Anterior cingulate cortex (tissue), 58 donors: Measurements from ENCODE around the gene THPO.

ENCODE experiments used
- DNase-seq, 58 donors: peaks; one replicate each; lab custom pipeline; 2025; lab: John Stamatoyannopoulos, UW

THPO gene

DNA sequence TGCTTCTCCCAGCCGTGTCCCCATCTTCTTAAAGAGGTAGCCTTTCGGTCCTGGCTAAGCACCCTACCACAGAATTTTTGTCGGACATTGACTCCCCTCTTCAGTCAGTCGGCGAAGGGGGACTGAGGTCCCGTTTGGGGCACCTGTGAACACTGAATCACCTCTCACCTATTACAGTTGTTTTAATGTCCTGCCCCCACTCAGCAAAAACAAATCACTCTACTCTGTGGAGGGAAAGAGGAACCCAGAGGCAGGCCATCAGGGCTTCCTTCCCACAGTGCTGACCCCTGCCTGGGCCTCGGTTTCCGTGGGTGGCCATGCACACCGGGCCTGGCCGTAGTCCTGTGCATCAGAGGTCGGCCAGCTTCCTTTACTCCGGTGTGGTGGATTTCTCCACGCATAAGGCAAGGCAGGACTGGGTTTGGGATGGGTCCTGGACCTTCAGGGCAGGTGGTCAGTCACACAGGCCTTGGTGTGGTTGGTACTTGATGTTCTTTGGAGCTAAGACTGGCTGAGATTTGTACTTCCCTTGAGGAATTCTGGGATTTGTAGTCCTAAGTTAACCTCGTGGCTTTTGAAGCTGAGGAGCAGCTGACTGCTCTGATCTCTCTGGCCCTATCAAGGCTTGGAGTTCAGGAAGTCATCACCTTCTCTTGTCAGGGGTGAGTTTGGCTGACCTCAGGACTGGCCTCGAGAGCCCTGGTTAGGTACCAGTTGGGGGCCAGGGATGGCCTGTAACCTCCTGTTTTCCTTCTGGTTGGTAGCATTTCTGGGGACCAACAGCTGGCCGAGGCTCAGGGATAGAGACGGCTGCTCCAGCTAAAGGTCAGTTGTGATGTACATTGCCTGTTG, 41.2 kb downstream of the THPO start:
- DNase-seq = peak in 31 of 58 donors; percentile 32 to 83 (median 57)

DNA sequence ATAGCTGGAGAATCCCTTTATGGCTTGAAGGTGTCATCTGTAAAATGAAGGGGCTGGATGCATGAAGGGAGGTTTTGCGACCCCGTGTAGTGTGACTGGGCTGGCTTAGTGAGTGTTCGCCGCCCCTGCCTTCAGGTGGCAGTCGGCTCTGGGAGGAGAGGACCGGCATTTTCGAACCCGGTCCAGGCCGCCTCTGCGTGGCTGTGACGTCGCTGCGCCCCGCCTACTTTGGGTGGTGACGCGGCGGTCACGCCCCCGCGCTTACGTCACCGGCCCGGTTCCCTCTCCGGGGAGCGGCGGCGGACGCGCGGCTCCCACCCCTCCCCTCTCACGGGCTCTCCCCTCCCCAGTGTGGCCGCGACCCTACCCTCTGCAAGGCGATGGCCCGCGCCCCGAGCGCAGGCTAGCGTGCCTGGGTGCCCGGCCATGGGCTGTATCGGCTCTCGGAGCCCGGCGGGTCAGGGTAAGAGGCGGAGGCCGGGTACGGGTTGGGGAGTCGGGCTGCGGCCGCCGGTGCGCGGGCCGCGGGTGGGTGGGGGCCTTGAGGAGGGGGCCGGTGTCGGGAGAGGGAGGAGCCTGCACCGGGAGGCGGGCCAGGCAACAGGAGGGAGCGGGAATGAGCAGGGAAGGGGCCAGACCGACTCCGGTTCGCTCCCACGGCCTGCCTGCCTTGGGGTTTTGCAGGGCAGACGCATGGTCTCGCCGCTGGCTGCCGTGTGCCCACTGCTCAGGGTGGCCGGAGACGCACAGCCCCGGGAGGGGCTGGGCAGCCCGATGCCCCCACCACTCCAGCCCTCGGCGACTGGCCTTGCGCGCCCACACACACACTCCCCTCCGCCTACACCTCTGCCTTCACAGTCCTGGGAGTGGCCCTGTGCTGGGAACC, 42.1 kb downstream of the THPO start:
- peak; percentile 33 to 95 (median 83) for DNase-seq

DNA sequence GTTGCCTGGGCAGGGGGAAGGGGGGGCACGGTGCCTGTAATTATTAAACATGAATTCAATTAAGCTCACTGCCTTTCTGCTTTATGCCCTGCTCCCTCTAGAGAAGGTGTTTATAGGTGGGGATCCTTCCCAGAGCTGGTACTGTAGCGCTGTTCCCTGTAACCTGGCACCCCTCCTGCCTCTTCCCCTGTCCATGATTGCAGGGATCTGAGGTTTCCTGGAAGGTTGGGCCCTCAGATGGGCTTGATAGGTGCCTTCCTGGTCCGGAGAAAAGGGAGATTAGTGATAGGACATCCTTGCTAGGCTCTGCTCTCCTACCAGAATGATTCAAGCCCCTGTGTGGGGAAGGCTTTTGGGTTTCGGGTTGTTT, 42.7 kb downstream of the THPO start:
- no peak for DNase-seq

DNA sequence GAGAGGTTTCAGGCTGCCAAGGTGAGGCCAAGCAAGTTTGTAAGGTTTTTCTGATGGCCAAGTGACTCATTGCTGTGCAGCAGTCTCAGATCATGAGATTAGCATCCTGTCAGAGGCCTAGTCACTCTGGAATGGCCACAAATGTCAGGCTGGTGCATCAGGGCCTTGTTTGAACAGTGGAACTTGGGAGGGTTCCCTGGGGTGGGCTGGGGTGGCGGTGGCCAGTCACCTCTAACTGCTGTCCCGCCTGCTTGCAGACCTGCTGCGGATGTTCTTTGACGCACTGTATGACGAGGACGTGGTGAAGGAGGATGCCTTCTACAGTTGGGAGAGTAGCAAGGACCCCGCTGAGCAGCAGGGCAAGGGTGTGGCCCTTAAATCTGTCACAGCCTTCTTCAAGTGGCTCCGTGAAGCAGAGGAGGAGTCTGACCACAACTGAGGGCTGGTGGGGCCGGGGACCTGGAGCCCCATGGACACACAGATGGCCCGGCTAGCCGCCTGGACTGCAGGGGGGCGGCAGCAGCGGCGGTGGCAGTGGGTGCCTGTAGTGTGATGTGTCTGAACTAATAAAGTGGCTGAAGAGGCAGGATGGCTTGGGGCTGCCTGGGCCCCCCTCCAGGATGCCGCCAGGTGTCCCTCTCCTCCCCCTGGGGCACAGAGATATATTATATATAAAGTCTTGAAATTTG, 43.4 kb downstream of the THPO start:
- peak in 1 of 58 donors; percentile 6 for DNase-seq

DNA sequence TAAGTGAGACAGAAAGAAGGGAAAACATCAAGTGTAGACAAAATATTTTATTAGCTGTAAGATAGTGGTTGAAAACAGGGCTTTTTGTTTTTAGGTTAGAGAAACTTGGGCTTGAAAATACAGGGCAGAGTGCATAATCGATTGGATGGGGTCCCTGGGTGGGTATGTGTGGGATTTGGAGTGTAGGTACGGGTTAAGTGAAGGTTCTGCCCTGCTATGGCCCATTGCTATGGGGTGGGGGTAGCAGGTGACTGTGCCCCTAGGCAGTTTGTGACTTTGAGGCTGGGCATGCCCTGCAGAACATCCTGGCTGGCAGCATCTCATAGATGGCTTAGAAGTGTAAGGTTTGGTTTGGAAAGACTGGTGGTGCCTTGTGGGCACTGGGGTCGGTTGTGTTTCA, 44.3 kb downstream of the THPO start:
- DNase-seq = no peak

DNA sequence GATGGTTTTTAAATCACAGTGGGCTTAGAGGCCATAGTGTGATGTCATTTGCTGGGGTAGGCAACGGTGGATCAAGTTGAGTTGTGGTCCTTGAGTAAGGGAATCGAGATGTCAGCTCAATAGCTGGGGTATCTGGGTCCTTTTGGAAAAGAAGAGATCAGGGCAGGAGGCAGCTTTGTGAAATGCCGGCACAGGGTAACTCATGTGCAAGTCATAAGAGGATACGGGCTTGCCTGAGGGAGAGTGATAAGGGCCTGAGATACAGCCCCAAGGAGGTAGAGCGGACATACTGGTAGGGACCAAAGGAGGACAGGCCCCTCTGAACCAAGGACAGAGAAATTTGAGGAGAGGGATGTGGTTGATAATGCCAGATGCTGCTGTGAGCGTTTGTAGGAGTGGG, 44.8 kb downstream of the THPO start:
- DNase-seq = no peak

DNA sequence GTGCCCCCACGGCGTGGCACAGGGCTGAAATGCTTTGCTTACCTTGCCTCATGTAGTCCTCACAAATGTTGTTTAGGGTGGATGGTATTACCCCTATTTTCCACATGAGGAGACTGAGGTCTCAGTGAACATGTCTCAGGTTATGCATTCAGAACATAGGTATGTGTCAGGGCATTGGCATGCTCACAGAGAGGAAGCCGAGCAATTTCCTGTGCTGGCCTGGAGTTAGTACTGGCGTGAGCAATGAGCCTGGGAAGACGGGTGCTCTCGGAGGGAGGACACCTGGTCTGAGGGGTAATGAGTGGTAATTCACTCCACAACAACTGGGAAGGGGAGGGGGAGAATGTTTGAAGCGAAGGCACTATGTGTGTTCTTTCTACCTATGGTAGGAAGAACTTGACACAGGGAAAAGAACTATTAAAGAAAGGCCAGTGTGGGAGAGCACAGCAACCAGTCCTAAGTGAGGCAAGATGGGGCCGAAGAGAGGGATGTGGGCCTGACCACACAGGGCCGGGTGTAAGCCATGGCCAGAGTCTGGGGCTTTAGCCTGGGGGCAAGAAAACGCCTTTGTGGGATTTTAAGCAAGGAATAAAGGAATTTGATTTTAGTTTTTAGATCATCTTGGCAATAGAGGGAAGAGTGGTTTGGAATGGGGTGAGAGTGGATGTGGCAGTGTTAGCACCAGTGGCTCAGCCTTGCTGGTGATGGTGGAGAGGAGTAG, 45.5 kb downstream of the THPO start:
- no peak for DNase-seq

DNA sequence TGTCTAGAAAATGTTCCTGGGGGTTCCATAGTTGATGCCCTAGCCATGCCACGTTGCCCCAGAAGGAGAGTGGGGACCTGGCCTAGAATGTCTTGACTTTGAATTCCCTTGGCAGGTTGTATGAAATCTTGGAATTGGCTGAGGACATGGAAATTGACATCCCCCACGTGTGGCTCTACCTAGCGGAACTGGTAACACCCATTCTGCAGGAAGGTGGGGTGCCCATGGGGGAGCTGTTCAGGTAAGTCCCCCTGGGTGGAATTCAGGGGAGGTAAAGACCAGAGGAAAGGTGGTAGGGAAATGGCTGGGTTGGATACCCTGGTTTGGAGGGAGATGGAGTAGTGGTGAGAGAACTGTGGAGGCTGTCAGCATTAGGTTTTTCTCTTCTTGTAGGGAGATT, 49.5 kb downstream of the THPO start:
- DNase-seq = no peak

DNA sequence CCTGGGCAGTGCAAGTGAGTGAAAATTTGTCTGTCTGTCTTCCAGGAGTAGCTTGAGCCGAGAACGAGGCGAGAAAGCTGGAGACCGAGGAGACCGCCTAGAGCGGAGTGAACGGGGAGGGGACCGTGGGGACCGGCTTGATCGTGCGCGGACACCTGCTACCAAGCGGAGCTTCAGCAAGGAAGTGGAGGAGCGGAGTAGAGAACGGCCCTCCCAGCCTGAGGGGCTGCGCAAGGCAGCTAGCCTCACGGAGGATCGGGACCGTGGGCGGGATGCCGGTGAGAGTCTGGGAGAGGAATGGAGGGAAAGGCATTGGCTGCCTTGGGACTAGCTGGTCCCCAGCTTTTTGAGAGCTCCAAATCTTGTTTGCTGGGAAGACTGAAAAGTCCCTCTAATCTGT, 50.8 kb downstream of the THPO start:
- DNase-seq = no peak

DNA sequence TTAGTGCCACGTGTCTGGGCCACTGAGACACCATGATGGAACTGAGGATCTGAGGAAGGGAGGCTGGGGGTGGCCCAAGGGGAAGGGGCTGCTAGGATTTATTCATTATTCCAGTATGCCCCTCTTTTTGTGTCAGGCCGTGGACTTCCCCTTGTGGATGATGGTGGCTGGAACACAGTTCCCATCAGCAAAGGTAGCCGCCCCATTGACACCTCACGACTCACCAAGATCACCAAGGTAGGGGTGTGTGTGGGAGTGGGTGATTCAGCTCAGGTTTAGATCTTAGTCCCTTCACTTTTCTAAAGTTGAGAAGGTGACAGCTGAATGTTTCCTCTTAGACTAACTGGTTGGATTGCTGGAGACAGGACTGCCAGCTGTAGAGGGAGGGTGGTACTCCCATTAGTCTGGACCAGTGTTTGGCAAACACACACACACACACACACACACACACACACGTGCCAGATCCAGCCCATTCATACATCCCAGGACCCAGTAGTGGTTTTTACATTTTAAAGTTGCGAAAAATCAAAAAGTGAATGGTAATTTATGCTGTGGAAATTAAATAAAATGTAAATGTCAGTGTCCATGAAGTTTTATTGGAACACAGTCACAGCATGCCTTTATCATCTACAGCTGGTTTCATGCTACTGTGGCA, 52.2 kb downstream of the THPO start:
- no peak for DNase-seq

DNA sequence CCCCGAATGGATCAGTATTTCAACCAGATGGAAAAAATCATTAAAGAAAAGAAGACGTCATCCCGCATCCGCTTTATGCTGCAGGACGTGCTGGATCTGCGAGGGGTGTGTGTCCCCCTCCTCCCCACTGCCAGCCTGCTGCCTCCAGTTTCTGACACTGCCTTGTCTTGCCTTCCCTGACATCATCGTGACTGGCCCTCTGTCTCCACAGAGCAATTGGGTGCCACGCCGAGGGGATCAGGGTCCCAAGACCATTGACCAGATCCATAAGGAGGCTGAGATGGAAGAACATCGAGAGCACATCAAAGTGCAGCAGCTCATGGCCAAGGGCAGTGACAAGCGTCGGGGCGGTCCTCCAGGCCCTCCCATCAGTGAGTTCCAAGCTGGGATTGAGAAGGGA, 52.7 kb downstream of the THPO start:
- DNase-seq = no peak

DNA sequence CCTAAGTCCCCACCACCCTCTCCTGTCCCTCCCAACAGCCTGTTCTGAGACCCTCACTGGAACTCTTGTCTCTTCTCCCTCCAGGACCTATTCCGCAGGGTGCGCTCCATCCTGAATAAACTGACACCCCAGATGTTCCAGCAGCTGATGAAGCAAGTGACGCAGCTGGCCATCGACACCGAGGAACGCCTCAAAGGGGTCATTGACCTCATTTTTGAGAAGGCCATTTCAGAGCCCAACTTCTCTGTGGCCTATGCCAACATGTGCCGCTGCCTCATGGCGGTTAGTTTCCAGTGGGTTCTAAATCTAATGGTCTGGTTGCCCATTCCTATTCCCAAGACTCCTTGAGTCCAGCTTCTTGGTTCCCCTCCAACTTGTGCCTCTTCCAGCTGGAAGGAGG, 54.3 kb downstream of the THPO start:
- no peak for DNase-seq

DNA sequence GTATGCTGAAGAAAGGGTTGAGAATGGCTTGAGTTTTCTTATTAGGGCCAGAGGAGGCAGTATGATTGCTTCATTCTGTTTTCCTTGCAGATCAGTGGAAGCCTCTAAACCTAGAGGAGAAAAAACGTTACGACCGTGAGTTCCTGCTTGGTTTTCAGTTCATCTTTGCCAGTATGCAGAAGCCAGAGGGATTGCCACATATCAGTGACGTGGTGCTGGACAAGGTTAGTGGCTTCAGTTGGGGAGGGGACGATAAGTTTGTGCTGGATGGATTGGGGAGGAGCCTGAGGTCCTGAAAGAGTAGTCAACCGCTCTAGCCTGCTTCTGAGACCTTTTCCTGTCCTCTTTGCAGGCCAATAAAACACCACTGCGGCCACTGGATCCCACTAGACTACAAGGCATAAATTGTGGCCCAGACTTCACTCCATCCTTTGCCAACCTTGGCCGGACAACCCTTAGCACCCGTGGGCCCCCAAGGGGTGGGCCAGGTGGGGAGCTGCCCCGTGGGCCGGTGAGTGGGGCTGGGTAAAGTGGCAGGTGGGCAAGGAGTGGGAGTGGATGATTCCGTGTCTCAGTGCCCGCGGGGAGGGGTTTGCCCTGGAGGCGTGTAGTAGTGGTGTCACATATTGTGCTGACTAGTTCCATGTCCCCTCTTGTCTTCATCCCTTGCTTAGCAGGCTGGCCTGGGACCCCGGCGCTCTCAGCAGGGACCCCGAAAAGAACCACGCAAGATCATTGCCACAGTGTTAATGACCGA, 55.1 kb downstream of the THPO start:
- no peak for DNase-seq
